Breast epithelium (tissue), 3 donors: ENCODE results near the gene IDS.
"Not testable (repeated sequence)": the region's sequence is repeated elsewhere in the genome, so short reads cannot be mapped to it uniquely, and the experiment has no call there.

Source experiments
- POLR2A ChIP-seq: fragments of 450-650 bp; IDR thresholded peaks from one replicate; pipeline ENCODE4 v1.6.1; 2016; ENCODE audit warnings: antibody characterized with exemption, mild to moderate bottlenecking, moderate library complexity
- TF ChIP-seq, protein P1 (sequence below), 3 donors: fragments of 450-650 bp; IDR thresholded peaks; one replicate each; pipeline ENCODE4 v1.5.1; 2016 to 2017; ENCODE audit warnings: antibody characterized with exemption in 3 of 3, mild to moderate bottlenecking in 3 of 3, moderate library complexity in 3 of 3

DNA sequence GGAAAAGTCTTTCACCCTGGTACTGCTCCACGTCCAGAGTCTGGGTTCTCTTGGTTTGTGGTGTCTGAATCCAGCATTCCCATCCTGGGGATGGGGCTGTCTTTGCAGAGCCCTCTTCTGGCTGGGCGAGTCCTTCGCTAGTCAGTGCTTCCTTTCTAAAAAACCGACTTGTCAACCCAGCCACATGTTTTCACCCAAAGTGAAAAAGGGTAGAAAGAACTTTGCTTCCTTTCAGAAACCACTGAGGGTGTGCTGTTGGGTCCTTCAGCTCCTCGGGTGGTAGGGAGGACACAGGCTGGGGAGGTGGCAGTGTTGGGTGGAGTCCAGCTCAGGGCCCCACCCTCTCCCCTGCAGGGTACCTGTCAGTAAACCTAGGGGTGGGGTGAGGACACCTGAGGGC, 20.8 kb upstream of the IDS start:
- TF ChIP-seq, protein P1, sequence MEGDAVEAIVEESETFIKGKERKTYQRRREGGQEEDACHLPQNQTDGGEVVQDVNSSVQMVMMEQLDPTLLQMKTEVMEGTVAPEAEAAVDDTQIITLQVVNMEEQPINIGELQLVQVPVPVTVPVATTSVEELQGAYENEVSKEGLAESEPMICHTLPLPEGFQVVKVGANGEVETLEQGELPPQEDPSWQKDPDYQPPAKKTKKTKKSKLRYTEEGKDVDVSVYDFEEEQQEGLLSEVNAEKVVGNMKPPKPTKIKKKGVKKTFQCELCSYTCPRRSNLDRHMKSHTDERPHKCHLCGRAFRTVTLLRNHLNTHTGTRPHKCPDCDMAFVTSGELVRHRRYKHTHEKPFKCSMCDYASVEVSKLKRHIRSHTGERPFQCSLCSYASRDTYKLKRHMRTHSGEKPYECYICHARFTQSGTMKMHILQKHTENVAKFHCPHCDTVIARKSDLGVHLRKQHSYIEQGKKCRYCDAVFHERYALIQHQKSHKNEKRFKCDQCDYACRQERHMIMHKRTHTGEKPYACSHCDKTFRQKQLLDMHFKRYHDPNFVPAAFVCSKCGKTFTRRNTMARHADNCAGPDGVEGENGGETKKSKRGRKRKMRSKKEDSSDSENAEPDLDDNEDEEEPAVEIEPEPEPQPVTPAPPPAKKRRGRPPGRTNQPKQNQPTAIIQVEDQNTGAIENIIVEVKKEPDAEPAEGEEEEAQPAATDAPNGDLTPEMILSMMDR (IDR thresholded peaks at IDR 0.05): not testable (repeated sequence)
- not testable (repeated sequence) for TF ChIP-seq POLR2A
